Activated T-helper 1 cell treated with anti-CD3 and anti-CD28 coated beads, Interleukin-2, amount 50 U/mL, for 16 hours (primary cell): ENCODE data around the gene BOC.

ENCODE experiments used
- DNase-seq, 2 donors: peaks; one replicate each; pipeline ENCODE4 v3.0.0-alpha.2; 2020; ENCODE audit warnings: low read depth in 1 of 2, low spot score in 1 of 2

Gene BOC

DNA sequence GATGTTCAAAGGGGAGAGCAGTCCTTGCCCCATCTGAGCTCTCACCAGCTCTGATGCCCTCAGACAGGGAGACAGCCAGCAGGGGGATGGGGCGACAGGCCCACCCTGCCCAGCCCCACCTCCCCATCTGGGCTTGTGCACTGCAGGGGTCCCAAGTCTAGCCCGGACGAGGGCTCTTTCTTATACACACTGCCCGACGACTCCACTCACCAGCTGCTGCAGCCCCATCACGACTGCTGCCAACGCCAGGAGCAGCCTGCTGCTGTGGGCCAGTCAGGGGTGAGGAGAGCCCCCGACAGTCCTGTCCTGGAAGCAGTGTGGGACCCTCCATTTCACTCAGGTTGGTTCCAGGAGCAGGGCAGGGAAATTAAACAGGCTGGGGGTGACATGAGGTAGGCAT, 73.9 kb downstream of the BOC start:
- DNase-seq: no peak

DNA sequence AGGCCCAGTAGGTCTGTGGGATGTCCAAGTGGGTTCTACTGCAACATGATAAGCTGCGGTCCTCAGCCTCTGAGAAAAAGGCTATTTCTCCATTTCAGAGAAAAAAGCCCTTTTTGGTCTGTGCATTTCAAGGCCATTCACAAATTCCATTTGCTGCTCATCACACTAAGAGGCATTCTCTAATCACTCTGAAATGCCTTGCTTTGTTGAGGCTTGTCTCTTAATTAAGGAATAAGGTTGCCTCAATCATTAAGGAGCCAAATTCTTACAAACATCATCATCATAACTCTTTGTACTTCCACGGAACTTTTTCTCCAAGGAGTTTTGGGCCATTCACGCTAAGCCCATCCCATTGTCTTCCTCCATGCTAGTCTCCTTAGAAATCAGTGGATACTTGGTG, 74.4 kb downstream of the BOC start:
- DNase-seq: no peak

GRCh38 chr3:113286524-113286923, 75.2 kb downstream of the BOC start:
- DNase-seq: no peak

GRCh38 chr3:113287111-113287802, 75.9 kb downstream of the BOC start:
- DNase-seq: no peak

DNA sequence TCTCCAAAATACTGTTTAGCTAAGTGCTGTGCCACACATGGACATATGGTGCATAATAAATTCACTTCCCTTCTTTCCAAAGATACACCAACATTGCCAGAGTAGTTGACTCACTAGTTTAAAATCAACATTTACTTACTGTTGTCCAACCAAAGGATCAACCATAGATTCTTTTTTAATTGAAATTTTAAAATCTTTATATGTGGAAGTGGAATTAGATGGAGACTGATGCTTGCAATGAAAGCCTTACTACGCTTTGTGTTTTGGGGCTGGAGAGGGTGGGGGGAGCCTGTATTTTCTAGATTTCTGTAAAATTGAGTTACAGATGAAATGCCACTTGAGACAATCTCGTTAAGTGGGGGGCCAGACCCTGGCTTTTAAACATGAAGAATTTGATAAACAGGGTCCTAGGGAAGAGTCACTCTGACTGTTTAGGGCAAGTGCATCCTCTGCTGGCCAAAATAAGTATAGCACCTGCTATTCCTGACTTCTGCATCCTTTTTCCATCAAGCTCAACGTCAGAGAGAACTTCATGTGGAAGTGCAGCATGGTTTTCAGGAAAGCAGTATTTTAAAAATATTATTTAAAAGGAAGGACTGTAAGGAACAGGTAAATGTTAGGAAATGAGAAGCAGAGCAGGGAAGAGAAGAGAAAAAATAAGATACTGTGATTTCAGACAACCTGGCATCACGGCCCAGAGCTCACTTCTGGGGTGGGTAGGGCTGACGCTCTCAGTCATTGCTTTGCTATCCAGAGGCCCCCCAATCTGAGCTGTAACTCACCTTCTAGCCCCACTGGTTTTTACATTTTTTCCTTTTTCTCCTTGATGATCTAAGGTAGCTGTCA, 76.7 kb downstream of the BOC start:
- no peak for DNase-seq

GRCh38 chr3:113288881-113289280, 77.5 kb downstream of the BOC start:
- no peak for DNase-seq

GRCh38 chr3:113291572-113291971, 80.2 kb downstream of the BOC start:
- no peak for DNase-seq

- DNase-seq: no peak
Measured at GRCh38 chr3:113292933-113293332, 81.6 kb downstream of the BOC start.

DNA sequence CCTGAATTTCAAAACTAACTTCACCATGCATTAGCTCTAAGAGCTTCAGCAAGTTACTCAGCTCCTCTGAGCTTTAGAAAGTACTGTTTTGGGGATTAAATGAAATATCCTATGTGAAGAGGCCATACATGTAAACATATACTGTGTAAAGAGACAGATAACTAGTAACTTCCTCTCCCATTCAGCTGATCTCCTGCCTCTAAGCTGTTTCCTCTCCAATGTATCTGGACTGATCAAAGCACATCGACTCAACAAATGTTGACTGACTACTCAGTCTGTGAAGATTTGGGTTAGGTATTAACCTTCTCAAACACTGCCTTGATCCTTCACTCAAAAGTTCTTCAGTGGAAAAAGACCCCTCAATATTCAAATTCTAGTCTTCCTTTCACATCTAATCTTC, 82.0 kb downstream of the BOC start:
- no peak for DNase-seq

DNA sequence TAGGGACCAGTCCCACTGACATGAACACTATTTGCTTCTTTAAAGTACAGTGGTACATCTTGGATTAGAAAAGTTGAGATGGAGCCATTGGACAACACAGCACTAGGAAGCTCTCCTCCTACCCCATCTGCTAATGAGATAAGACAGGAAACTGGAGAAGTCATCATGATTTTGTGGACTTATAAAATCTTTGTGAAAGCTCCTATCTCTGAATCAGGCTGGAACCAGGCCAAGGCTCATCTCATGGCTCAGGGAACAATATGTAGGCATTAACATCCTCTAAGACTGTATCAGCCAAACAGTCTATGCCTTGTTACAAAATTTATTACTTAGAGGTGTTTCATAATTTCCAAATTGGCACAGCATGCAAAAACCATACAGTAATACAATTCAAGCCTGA, 84.1 kb downstream of the BOC start:
- DNase-seq: no peak

DNA sequence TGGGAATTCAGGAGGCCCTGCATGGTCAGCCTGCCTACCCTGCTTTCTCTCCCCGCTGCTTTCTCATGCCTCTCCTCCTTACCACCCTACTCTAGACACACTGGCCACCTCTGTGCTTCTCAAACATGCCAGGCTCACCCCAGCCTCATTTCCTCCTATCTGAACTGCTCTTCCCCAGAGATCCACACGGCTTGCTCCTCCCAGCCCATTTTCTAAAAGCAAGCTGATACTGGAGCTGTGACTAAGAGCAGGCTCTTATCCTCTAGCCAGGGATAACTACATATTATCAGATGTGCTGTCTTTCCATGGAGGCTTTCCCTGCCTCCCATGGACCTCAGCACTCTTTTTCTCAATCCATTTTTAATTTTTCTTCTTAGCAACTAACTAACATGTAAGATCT, 85.9 kb downstream of the BOC start:
- DNase-seq: no peak

DNA sequence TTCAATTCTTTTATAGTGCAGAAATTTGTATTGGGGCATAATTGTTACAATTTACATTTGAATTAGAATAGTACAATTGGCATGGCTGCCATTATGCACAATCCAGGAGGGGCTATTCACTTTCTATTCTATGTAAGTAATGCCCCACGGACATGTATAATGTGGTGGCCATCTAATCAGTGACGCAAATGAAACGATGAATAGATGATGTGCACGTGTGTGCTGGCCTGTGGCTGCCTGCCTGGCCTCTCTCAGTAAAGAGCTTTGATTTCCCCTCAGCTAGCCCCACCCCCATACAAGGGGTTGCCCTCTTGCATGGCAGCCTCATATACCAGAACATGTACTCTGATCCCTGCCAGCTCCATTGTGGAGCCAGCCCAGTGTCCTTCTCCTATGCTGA, 86.5 kb downstream of the BOC start:
- DNase-seq: no peak

- DNase-seq: no peak
Measured at GRCh38 chr3:113300596-113300995, 89.2 kb downstream of the BOC start.

DNA sequence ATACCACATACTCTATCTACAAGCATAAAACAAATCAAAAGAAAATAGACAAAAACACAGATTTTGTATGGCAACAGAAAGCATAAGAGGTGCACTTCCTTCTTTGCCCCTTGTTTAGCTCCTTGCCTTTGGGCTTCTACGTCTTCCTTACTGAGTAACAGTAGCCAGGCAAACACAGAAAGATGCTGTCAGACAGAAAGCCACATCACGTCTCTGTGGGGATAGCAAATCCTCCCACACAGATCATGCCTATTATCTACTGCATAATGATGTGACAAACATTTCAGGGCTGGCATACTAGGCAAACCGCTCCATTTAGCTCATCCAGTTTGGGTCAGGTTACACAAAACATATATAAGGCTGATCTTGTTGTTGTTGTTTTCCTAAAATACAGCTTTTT, 92.7 kb downstream of the BOC start:
- no peak for DNase-seq

GRCh38 chr3:113304856-113305540, 93.6 kb downstream of the BOC start:
- no peak for DNase-seq

GRCh38 chr3:113310960-113311359, 99.6 kb downstream of the BOC start:
- DNase-seq: no peak

DNA sequence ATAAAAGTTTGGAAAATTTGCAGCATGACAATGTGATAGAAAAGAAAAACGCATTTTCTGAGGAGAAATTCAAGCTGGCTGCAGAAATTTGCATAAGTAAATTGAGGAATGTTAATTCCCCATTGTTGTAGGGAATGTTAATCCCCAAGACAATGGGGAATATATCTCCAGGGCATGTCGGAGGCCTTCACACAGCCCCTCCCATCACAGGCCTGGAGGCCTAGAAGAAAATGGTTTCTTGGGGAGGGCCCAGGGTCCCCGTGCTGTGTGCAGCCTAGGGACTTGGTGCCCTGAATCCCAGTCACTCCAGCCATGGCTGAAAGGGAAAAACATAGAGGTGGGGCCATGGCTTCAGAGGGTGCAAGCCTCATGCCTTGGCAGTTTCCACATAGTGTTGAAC, 101.1 kb downstream of the BOC start:
- no peak for DNase-seq

DNA sequence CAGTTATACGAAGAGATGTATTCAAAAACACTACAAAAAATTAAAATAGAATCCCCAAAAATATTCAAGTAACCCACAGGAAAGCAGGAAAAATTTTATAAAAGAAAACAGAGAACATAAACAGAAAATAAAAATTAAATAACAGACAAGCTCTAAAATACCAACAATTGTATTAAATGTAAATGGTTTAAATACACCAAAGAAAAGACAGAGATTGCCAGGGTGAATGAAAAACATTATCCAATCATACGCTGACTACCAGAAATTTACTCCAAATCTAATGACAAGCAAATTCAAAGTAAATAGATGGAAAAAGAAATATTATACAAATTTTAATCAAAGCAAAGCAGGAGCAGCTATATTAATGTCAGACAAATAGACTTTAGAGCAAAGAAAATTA, 103.6 kb downstream of the BOC start:
- DNase-seq: no peak

GRCh38 chr3:113329757-113330156, 118.4 kb downstream of the BOC start:
- no peak for DNase-seq

DNA sequence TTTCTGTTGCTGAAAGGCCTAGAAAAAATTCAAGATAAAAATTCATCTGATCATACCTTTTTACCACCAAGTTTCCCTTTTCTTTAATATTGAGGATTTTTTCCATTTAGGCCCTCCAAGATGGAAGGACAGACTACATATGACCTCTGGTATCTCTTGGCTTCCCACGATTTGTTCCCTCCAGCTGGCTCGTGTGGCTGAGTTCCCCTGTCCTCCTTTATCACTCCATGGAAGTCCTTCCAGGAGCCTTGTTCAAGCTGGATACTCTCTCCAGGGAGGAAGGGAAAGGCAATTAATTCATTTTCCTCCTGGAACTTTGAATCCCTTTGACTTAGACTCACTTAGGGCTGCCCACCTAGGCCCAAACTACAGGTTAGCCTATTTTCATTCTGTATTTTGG, 119.4 kb downstream of the BOC start:
- no peak for DNase-seq

DNA sequence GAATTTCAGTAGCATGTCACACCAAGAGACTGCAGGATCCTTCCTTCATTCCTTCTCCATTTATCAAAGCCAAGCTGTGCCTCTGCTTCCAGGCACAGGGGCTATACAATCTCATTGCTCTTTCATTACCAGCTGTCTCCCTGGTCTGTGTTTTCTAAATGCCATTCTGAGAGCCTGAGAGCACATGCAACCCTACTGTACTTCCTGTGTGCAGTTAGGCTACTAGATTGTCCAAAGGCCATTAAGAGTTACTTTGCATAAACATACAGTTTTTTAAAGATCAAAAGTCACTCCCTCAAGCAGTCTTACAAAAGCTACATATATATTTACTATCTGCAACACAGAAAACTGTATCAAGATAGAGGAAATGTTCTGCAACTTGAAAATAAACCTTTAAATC, 119.8 kb downstream of the BOC start:
- DNase-seq: no peak
